Esophagus muscularis mucosa (tissue), 4 donors: ENCODE measurements around the gene EFCAB8. TPM values are rescaled to one million over a fixed set of nuclear protein-coding genes. Genes with fewer than 3 reads are reported as not detected.

Source experiments
- DNase-seq: peaks from one replicate; pipeline ENCODE4 v3.0.0-alpha.2; 2017; ENCODE audit errors: extremely low spot score
- H3K27ac ChIP-seq, 4 donors: fragments of 200-600 bp; sonication (generic); replicated peaks in 1 of 4; 1 replicate in 3 of 4; 2 replicates in 1 of 4; pipeline ENCODE4 v1.5.1; 2016 to 2019; ENCODE audit warnings: mild to moderate bottlenecking in 1 of 4
- H3K27me3 ChIP-seq, 4 donors: fragments of 200-600 bp; sonication (generic); one replicate each; pipeline versions ENCODE4 v1.5.1 to v1.6.0; 2016 to 2019
- H3K36me3 ChIP-seq, 4 donors: fragments of 200-600 bp; sonication (generic); one replicate each; pipeline ENCODE4 v1.5.1; 2016 to 2019
- H3K4me1 ChIP-seq, 4 donors: fragments of 200-600 bp; sonication (generic); one replicate each; pipeline ENCODE4 v1.5.1; 2016 to 2019
- H3K4me3 ChIP-seq, 4 donors: fragments of 200-600 bp; sonication (generic); 1 replicate in 2 of 4; 2 replicates in 2 of 4; pipeline ENCODE4 v1.5.1; 2016 to 2019; ENCODE audit warnings: mild to moderate bottlenecking in 4 of 4, moderate library complexity in 1 of 4
- H3K9me3 ChIP-seq, 4 donors: fragments of 200-600 bp; sonication (generic); 1 replicate in 3 of 4; 2 replicates in 1 of 4; pipeline ENCODE4 v1.5.1; 2016 to 2019
- EP300 ChIP-seq: sonication (generic); formaldehyde crosslinking; IDR thresholded peaks from one replicate; pipeline ENCODE4 v1.6.1; 2017; ENCODE audit warnings: antibody characterized with exemption
- POLR2A ChIP-seq: fragments of 450-650 bp; IDR thresholded peaks from one replicate; pipeline ENCODE4 v1.6.1; 2017; ENCODE audit warnings: antibody characterized with exemption, moderate library complexity, mild to moderate bottlenecking, low read depth
- POLR2AphosphoS5 ChIP-seq, 2 donors: sonication (generic); formaldehyde crosslinking; IDR thresholded peaks; one replicate each; pipeline ENCODE4 v1.6.1; 2017; ENCODE audit warnings: antibody characterized with exemption in 2 of 2
- WGBS: methylation state at CpG from one replicate; pipeline ENCODE4 v1.1.5; 2018; 5-methylcytosine and 5-hydroxymethylcytosine counted together
- intact Hi-C: fragments of 100-400 bp; cut with DNase I; formaldehyde crosslinking; loops from one replicate; pipeline ENCODE4 v1.15.1; 2023
- total RNA-seq, 4 donors: library from RNA; depleted of rRNA; stranded (reverse); fragments of >200 nt; gene quantifications; one replicate each; pipeline versions ENCODE4 v1.1.0 to v1.2.1, GENCODE V29; 2016
- TF ChIP-seq, protein P1 (sequence below), 3 experiments: fragments of 200-600 bp in 2 of 3; fragments of 450-650 bp in 1 of 3; sonication (generic) in 2 of 3; IDR thresholded peaks; one replicate each; pipeline ENCODE4 v1.5.1; 2017 to 2019; ENCODE audit warnings: antibody characterized with exemption in 3 of 3, mild to moderate bottlenecking in 2 of 3, moderate library complexity in 1 of 3

EFCAB8 gene
- total RNA-seq, 4 donors from 2014 or later: 0.17 to 0.92 TPM; not detected in 2

DNA sequence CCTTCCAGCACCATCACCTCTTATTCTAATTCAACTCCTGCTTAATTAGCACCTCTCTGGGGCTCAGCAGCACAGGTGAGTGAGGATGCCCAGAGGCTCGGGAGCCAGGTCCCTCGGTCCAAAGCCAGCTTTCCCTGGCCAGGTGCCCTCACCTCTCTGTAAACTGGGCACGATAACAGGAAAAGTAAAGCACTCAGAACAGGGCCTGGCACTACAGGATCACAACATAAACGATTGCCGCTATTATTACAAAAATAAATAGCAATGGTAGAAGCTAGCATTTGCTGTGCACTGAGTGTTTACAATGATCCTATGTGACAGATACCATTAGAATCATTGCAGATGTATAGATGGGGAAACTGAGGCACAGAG lies 151.4 kb downstream of the EFCAB8 start:
- DNase-seq: no peak
- H3K27me3 ChIP-seq: peaks cover 0 to 43% (median 0%) of the 10 kb centered on the region in 4 donors
- TF ChIP-seq EP300: no peak
- no peak for TF ChIP-seq POLR2AphosphoS5 (IDR thresholded peaks at IDR 0.05)
- intact Hi-C loops: no loop called here
- no peaks in the 10 kb centered on the region for H3K36me3 ChIP-seq
- H3K9me3 ChIP-seq: peaks cover 0 to 7% (median 2%) of the 10 kb centered on the region in 4 donors
- no peak overlapping the region for H3K4me3 ChIP-seq
- H3K4me1 ChIP-seq: no peaks in the 10 kb centered on the region
- WGBS: 74% methylated on average over 5 of the region's 5 CpGs
- no peak overlapping the region for H3K27ac ChIP-seq

GRCh38 chr20:33010674-33011449 lies 152.1 kb downstream of the EFCAB8 start:
- H3K36me3 ChIP-seq: no peaks in the 10 kb centered on the region
- DNase-seq: no peak
- TF ChIP-seq POLR2AphosphoS5 (IDR thresholded peaks at IDR 0.05) (no peak), POLR2A (no peak), EP300 (no peak)
- TF ChIP-seq, protein P1, sequence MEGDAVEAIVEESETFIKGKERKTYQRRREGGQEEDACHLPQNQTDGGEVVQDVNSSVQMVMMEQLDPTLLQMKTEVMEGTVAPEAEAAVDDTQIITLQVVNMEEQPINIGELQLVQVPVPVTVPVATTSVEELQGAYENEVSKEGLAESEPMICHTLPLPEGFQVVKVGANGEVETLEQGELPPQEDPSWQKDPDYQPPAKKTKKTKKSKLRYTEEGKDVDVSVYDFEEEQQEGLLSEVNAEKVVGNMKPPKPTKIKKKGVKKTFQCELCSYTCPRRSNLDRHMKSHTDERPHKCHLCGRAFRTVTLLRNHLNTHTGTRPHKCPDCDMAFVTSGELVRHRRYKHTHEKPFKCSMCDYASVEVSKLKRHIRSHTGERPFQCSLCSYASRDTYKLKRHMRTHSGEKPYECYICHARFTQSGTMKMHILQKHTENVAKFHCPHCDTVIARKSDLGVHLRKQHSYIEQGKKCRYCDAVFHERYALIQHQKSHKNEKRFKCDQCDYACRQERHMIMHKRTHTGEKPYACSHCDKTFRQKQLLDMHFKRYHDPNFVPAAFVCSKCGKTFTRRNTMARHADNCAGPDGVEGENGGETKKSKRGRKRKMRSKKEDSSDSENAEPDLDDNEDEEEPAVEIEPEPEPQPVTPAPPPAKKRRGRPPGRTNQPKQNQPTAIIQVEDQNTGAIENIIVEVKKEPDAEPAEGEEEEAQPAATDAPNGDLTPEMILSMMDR (IDR thresholded peaks at IDR 0.05): no peak
- H3K27ac ChIP-seq: no peak overlapping the region
- H3K4me1 ChIP-seq: no peaks in the 10 kb centered on the region
- intact Hi-C loops: no loop called here
- H3K9me3 ChIP-seq: no peaks in the 10 kb centered on the region
- H3K4me3 ChIP-seq: no peak overlapping the region
- 86% methylated on average over 3 of the region's 8 CpGs for WGBS
- H3K27me3 ChIP-seq: peaks cover 0 to 49% (median 0%) of the 10 kb centered on the region in 4 donors

Other genes with a start within 250 kb of the EFCAB8 start
- gene C20orf203, start 185.0 kb upstream of the EFCAB8 start, total RNA-seq: under 1 TPM in 1 of 4 donors, not detected in 3; 0.06 TPM
- 10 to 100 TPM; 24.5 to 35.2 (median 30.9) TPM for gene COMMD7, start 115.5 kb upstream of the EFCAB8 start, total RNA-seq
- gene DNMT3B, start 96.5 kb upstream of the EFCAB8 start, total RNA-seq: under 1 TPM; 0.40 to 0.97 (median 0.66) TPM
- 100 to 1,000 TPM; 124 to 167 (median 143) TPM for gene MAPRE1, start 39.0 kb upstream of the EFCAB8 start, total RNA-seq
- gene SUN5, start 145.5 kb downstream of the EFCAB8 start, total RNA-seq: not detected
- gene BPIFB2, start 148.8 kb downstream of the EFCAB8 start, total RNA-seq: not detected
- not detected for gene BPIFB6, start 172.7 kb downstream of the EFCAB8 start, total RNA-seq
- not detected for gene BPIFB3, start 195.0 kb downstream of the EFCAB8 start, total RNA-seq
- gene BPIFB4, start 220.7 kb downstream of the EFCAB8 start, total RNA-seq: not detected